SK-N-SH (cell line): ENCODE results near the gene PRKCA. TPM values are rescaled to one million over a fixed set of nuclear protein-coding genes. Genes with fewer than 3 reads are reported as not detected.

ENCODE experiments used
- CTCF ChIA-PET: fragments of 300-600, 350-600 bp; formaldehyde crosslinking; extraction: SDS; loops from one replicate; lab custom pipeline; 2021; lab: Yijun Ruan, JAX
- POLR2A ChIA-PET: fragments of 350-600 bp; sonication (Branson Sonifier 250); formaldehyde crosslinking; extraction: SDS; loops from one replicate; lab custom pipeline; 2020; ENCODE audit warnings: antibody characterized with exemption, inconsistent platforms; lab: Yijun Ruan, JAX
- DNase-seq: peaks from one replicate; pipeline ENCODE4 v3.0.0; 2012
- H2AFZ ChIP-seq: fragments of 200-600 bp; sonication (generic); 2 replicates; pipeline ENCODE4 v1.8.1; 2016; ENCODE audit warnings: antibody characterized with exemption, mild to moderate bottlenecking, low read depth
- H3F3A ChIP-seq: fragments of 200-600 bp; sonication (generic); replicated peaks from 2 replicates; pipeline ENCODE3; 2016; ENCODE audit warnings: antibody characterized with exemption, mild to moderate bottlenecking; ENCODE audit not compliant: insufficient read depth
- H3K27ac ChIP-seq, 2 experiments: fragments of 200-500 bp in 1 of 2; fragments of 200-600 bp in 1 of 2; sonication (Bioruptor generic) in 1 of 2; sonication (generic), shearing (Covaris generic) in 1 of 2; 2 replicates each; pipeline versions ENCODE4 v1.5.1 to v1.6.1; 2014 to 2016; ENCODE audit warnings: low read depth in 2 of 2, inconsistent platforms in 1 of 2, low read length in 1 of 2, mild to moderate bottlenecking in 1 of 2, mixed read lengths in 1 of 2
- H3K27me3 ChIP-seq: fragments of 200-600 bp; sonication (generic), shearing (Covaris generic); 2 replicates; pipeline ENCODE4 v1.6.1; 2016; ENCODE audit warnings: mixed run types; ENCODE audit not compliant: insufficient read depth
- H3K36me3 ChIP-seq, 2 experiments: fragments of 200-500 bp in 1 of 2; fragments of 200-600 bp in 1 of 2; sonication (Bioruptor generic) in 1 of 2; sonication (generic) in 1 of 2; replicated peaks in 1 of 2; 2 replicates each; pipeline versions ENCODE3 to v1.5.1; 2014 to 2016; ENCODE audit warnings: low read length in 1 of 2, mild to moderate bottlenecking in 1 of 2; ENCODE audit not compliant: insufficient read depth in 2 of 2, control insufficient read depth in 1 of 2
- H3K4me1 ChIP-seq, 2 experiments: fragments of 200-500 bp in 1 of 2; fragments of 200-600 bp in 1 of 2; sonication (Bioruptor generic) in 1 of 2; sonication (generic), shearing (Covaris generic) in 1 of 2; 2 replicates each; pipeline versions ENCODE4 v1.5.1 to v1.6.1; 2014 to 2016; ENCODE audit warnings: low read depth in 1 of 2, low read length in 1 of 2, mixed run types in 1 of 2; ENCODE audit not compliant: insufficient read depth in 2 of 2, control insufficient read depth in 1 of 2
- H3K4me2 ChIP-seq: fragments of 200-600 bp; sonication (generic), shearing (Covaris generic); 2 replicates; pipeline ENCODE4 v1.6.1; 2017; ENCODE audit warnings: mixed run types
- H3K4me3 ChIP-seq, 2 experiments: fragments of 200-500 bp in 1 of 2; fragments of 200-600 bp in 1 of 2; sonication (Bioruptor generic) in 1 of 2; sonication (generic), shearing (Covaris generic) in 1 of 2; 2 replicates each; pipeline versions ENCODE4 v1.5.1 to v1.8.1; 2014 to 2016; ENCODE audit warnings: low read depth in 2 of 2, inconsistent platforms in 1 of 2, low read length in 1 of 2, mild to moderate bottlenecking in 1 of 2, mixed read lengths in 1 of 2, moderate library complexity in 1 of 2
- H3K79me2 ChIP-seq: fragments of 200-600 bp; sonication (generic); 2 replicates; pipeline ENCODE4 v1.8.1; 2017; ENCODE audit warnings: mild to moderate bottlenecking; ENCODE audit not compliant: insufficient read depth
- H3K9ac ChIP-seq: fragments of 200-600 bp; sonication (generic); 2 replicates; pipeline ENCODE4 v1.6.1; 2017; ENCODE audit warnings: mixed run types
- H3K9me2 ChIP-seq: fragments of 200-600 bp; sonication (generic); 2 replicates; pipeline ENCODE4 v1.6.1; 2017; ENCODE audit warnings: mixed run types
- H3K9me3 ChIP-seq: fragments of 200-600 bp; sonication (generic); 2 replicates; pipeline ENCODE4 v1.6.1; 2017; ENCODE audit warnings: mixed run types, mild to moderate bottlenecking, moderate library complexity
- H4K20me1 ChIP-seq: fragments of 200-600 bp; sonication (generic); 2 replicates; pipeline ENCODE4 v1.6.1; 2017; ENCODE audit warnings: mild to moderate bottlenecking, mixed run types; ENCODE audit not compliant: insufficient read depth
- CHD2 ChIP-seq: fragments of 150-350 bp; IDR thresholded peaks from 2 replicates; pipeline ENCODE4 v1.6.1; 2018; ENCODE audit warnings: low read length; ENCODE audit not compliant: partially characterized antibody
- ELF1 ChIP-seq: IDR thresholded peaks from 2 replicates; pipeline ENCODE4 v1.4.0; 2012
- FOSL2 ChIP-seq: IDR thresholded peaks from 2 replicates; pipeline ENCODE4 v1.4.0; 2012; ENCODE audit warnings: low read depth, mild to moderate bottlenecking, moderate library complexity, borderline replicate concordance
- FOXM1 ChIP-seq: IDR thresholded peaks from 2 replicates; pipeline ENCODE4 v1.4.0; 2012; ENCODE audit warnings: low read depth, mild to moderate bottlenecking
- GABPA ChIP-seq: IDR thresholded peaks from 2 replicates; pipeline ENCODE4 v1.4.0; 2012; ENCODE audit warnings: low read depth, mild to moderate bottlenecking
- GATA2 ChIP-seq: sonication (generic); formaldehyde crosslinking; IDR thresholded peaks from 2 replicates; pipeline ENCODE4 v1.5.0; 2020; ENCODE audit warnings: mild to moderate bottlenecking, missing genetic modification reagents
- MEF2A ChIP-seq: IDR thresholded peaks from 2 replicates; pipeline ENCODE4 v1.4.0; 2012; ENCODE audit warnings: low read depth, borderline replicate concordance
- NFIC ChIP-seq: IDR thresholded peaks from 2 replicates; pipeline ENCODE4 v1.4.0; 2012; ENCODE audit warnings: borderline replicate concordance
- NRF1 ChIP-seq: IDR thresholded peaks from 2 replicates; pipeline ENCODE4 v1.6.1; 2012; ENCODE audit warnings: low read depth, mild to moderate bottlenecking, low read length
- RCOR1 ChIP-seq: fragments of 150-350 bp; IDR thresholded peaks from 2 replicates; pipeline ENCODE4 v1.6.1; 2017; ENCODE audit warnings: antibody characterized with exemption, low read length
- RXRA ChIP-seq: IDR thresholded peaks from 2 replicates; pipeline ENCODE4 v1.4.0; 2012; ENCODE audit warnings: low read depth, mild to moderate bottlenecking, borderline replicate concordance
- SIN3A ChIP-seq: IDR thresholded peaks from 2 replicates; pipeline ENCODE4 v1.6.1; 2012; ENCODE audit warnings: low read depth, mild to moderate bottlenecking, low read length, moderate library complexity, borderline replicate concordance
- SMC3 ChIP-seq: IDR thresholded peaks from 2 replicates; pipeline ENCODE4 v1.6.1; 2012; ENCODE audit warnings: low read depth, low read length, improper control_type of control experiment
- TAF1 ChIP-seq: IDR thresholded peaks from 2 replicates; pipeline ENCODE4 v1.6.1; 2012; ENCODE audit warnings: low read depth, mild to moderate bottlenecking, low read length, moderate library complexity, borderline replicate concordance
- TCF12 ChIP-seq: IDR thresholded peaks from 2 replicates; pipeline ENCODE4 v1.4.0; 2012
- TEAD4 ChIP-seq: IDR thresholded peaks from 2 replicates; pipeline ENCODE4 v1.4.0; 2012; ENCODE audit warnings: mild to moderate bottlenecking, borderline replicate concordance; ENCODE audit not compliant: insufficient read depth
- YY1 ChIP-seq: IDR thresholded peaks from 2 replicates; pipeline ENCODE4 v1.4.0; 2012; ENCODE audit warnings: low read depth, mild to moderate bottlenecking
- WGBS: methylation state at CpG from one replicate; pipeline ENCODE4 v1.1.6; 2017; ENCODE audit warnings: low lambda C conversion rate; 5-methylcytosine and 5-hydroxymethylcytosine counted together
- polyA plus RNA-seq, 3 experiments: library from polyadenylated mRNA; depleted of rRNA; stranded (reverse); fragments of >200 nt; gene quantifications; 2 replicates each; pipeline ENCODE4 v1.2.3, GENCODE V29; 2012
- TF ChIP-seq, protein P1 (sequence below): IDR thresholded peaks from 2 replicates; pipeline ENCODE4 v1.6.1; 2012; ENCODE audit warnings: mild to moderate bottlenecking, low read depth, low read length, moderate library complexity
- TF ChIP-seq, protein P2 (sequence below): fragments of 200-600 bp; sonication (generic); IDR thresholded peaks from 2 replicates; pipeline ENCODE4 v1.6.1; 2017; ENCODE audit warnings: antibody characterized with exemption, mild to moderate bottlenecking, moderate library complexity
- TF ChIP-seq, protein P3 (sequence below): fragments of 150-350 bp; IDR thresholded peaks from 2 replicates; pipeline ENCODE4 v1.6.1; 2016; ENCODE audit warnings: mild to moderate bottlenecking, low read depth, low read length

Gene PRKCA
- polyA plus RNA-seq, 1 of the 3 experiments (the other 2 are of a cell fraction), result 108 TPM

DNA sequence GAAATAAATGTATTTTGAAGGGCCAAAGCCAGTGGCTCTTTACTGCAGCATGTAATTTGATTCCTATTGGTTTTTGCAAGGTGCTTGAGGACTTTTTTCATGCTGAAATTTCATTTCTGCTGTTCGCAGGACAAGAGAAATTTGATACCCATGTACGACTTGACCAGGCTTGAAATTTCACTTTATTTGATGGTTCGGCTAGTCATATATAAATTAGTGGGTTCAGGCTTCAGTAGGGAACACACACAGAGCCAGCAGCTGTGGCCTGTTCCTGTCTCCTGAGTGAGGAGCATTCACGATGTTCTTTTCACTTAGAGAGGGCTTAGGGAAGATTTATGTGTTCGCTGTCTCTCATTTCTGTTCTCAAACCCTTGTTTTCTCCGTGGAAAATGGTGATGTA lies 274.1 kb downstream of the PRKCA start:
- no peaks in the 10 kb centered on the region for H3K27me3 ChIP-seq
- ChIA-PET CTCF (interaction anchor here (0.6 to 2.8 kb wide), 2 partner anchors 10 to 114 kb away, joined by 3 to 8 read pairs; no protein-coding TSS in a partner anchor), POLR2A (no interaction called here)
- H2AFZ ChIP-seq, result no peak overlapping the region
- WGBS, result 88% methylated on average over 6 of the region's 6 CpGs
- H3K9me2 ChIP-seq, result no peaks in the 10 kb centered on the region
- no peak overlapping the region for H3K27ac ChIP-seq
- peaks cover 86% of the 10 kb centered on the region for H3K79me2 ChIP-seq
- H3K4me2 ChIP-seq, result no peak overlapping the region
- no peaks in the 10 kb centered on the region for H3K9me3 ChIP-seq
- no peak overlapping the region for H3K9ac ChIP-seq
- DNase-seq, result no peak
- peaks cover 8 to 20% of the 10 kb centered on the region in 2 experiments for H3K36me3 ChIP-seq
- peaks cover 13 to 17% of the 10 kb centered on the region in 2 experiments; a peak in 3 of 4 replicates for H3K4me1 ChIP-seq
- TF ChIP-seq ELF1, result no peak
- no peak for TF ChIP-seq GABPA
- no peak for TF ChIP-seq SMC3
- TF ChIP-seq RXRA, result no peak
- TF ChIP-seq FOXM1, result no peak
- no peak for TF ChIP-seq TCF12
- no peak for TF ChIP-seq CHD2
- no peak for TF ChIP-seq TEAD4
- TF ChIP-seq RCOR1, result no peak
- TF ChIP-seq NRF1, result no peak
- TF ChIP-seq NFIC, result no peak
- TF ChIP-seq, protein P1, sequence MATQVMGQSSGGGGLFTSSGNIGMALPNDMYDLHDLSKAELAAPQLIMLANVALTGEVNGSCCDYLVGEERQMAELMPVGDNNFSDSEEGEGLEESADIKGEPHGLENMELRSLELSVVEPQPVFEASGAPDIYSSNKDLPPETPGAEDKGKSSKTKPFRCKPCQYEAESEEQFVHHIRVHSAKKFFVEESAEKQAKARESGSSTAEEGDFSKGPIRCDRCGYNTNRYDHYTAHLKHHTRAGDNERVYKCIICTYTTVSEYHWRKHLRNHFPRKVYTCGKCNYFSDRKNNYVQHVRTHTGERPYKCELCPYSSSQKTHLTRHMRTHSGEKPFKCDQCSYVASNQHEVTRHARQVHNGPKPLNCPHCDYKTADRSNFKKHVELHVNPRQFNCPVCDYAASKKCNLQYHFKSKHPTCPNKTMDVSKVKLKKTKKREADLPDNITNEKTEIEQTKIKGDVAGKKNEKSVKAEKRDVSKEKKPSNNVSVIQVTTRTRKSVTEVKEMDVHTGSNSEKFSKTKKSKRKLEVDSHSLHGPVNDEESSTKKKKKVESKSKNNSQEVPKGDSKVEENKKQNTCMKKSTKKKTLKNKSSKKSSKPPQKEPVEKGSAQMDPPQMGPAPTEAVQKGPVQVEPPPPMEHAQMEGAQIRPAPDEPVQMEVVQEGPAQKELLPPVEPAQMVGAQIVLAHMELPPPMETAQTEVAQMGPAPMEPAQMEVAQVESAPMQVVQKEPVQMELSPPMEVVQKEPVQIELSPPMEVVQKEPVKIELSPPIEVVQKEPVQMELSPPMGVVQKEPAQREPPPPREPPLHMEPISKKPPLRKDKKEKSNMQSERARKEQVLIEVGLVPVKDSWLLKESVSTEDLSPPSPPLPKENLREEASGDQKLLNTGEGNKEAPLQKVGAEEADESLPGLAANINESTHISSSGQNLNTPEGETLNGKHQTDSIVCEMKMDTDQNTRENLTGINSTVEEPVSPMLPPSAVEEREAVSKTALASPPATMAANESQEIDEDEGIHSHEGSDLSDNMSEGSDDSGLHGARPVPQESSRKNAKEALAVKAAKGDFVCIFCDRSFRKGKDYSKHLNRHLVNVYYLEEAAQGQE, result no peak
- TF ChIP-seq GATA2 (CRISPR knock-in tag), result no peak
- no peak for TF ChIP-seq TAF1
- no peak for TF ChIP-seq FOSL2
- TF ChIP-seq YY1, result no peak
- TF ChIP-seq, protein P2, sequence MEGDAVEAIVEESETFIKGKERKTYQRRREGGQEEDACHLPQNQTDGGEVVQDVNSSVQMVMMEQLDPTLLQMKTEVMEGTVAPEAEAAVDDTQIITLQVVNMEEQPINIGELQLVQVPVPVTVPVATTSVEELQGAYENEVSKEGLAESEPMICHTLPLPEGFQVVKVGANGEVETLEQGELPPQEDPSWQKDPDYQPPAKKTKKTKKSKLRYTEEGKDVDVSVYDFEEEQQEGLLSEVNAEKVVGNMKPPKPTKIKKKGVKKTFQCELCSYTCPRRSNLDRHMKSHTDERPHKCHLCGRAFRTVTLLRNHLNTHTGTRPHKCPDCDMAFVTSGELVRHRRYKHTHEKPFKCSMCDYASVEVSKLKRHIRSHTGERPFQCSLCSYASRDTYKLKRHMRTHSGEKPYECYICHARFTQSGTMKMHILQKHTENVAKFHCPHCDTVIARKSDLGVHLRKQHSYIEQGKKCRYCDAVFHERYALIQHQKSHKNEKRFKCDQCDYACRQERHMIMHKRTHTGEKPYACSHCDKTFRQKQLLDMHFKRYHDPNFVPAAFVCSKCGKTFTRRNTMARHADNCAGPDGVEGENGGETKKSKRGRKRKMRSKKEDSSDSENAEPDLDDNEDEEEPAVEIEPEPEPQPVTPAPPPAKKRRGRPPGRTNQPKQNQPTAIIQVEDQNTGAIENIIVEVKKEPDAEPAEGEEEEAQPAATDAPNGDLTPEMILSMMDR, result no peak
- no peak for TF ChIP-seq MEF2A
- TF ChIP-seq, protein P3, sequence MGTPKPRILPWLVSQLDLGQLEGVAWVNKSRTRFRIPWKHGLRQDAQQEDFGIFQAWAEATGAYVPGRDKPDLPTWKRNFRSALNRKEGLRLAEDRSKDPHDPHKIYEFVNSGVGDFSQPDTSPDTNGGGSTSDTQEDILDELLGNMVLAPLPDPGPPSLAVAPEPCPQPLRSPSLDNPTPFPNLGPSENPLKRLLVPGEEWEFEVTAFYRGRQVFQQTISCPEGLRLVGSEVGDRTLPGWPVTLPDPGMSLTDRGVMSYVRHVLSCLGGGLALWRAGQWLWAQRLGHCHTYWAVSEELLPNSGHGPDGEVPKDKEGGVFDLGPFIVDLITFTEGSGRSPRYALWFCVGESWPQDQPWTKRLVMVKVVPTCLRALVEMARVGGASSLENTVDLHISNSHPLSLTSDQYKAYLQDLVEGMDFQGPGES, result no peak
- TF ChIP-seq SIN3A, result no peak
- TF ChIP-seq, all 33 proteins: peak for 0
- Histone ChIP-seq H3F3A (peaks cover 3% of the 10 kb centered on the region), H3K4me3 (no peak overlapping the region), H4K20me1 (peaks cover 36% of the 10 kb centered on the region)
